Measurements from ENCODE around the gene ATP6V0E1. TPM values are rescaled to one million over a fixed set of nuclear protein-coding genes. Genes with fewer than 3 reads are reported as not detected.
"Not testable (repeated sequence)": the region's sequence is repeated elsewhere in the genome, so short reads cannot be mapped to it uniquely, and the experiment has no call there.

Gene ATP6V0E1
- total RNA-seq, 2 donors from 2014 or later: 41.2 to 68.7 TPM

- intact Hi-C loops (cut with DNase I): no loop called here
- WGBS, 2 donors: 10 to 12% methylated on average over 5 of the region's 5 CpGs
- TF ChIP-seq POLR2A (IDR thresholded peaks at IDR 0.05) (no peak), CTCF (IDR thresholded peaks at IDR 0.05) (no peak)
- H3K27me3 ChIP-seq: no peaks in the 10 kb centered on the region
- no peaks in the 10 kb centered on the region for H3K36me3 ChIP-seq (replicated peaks in 1 of 2; ENCODE audit: insufficient read depth in 1 of 2, low read depth in 2 of 2)
- DNase-seq: peak in 1 of 4 donors; percentile 13
- ATAC-seq: no peak
- no peaks in the 10 kb centered on the region for H3K9me3 ChIP-seq
- H3K4me1 ChIP-seq: peaks cover 28% of the 10 kb centered on the region
- no peak overlapping the region for H3K4me3 ChIP-seq
- peak overlapping the region in 2 of 4 donors; percentile 46 to 56 for H3K27ac ChIP-seq
Measured at GRCh38 chr5:173029499-173029921, 45.9 kb downstream of the ATP6V0E1 start.

GRCh38 chr5:173032096-173032495 is 48.5 kb downstream of the ATP6V0E1 start:
- H3K9me3 ChIP-seq; ATAC-seq; H3K4me3 ChIP-seq; H3K27me3 ChIP-seq; H3K27ac ChIP-seq; DNase-seq; intact Hi-C loops (cut with DNase I); H3K36me3 ChIP-seq (replicated peaks in 1 of 2; ENCODE audit: insufficient read depth in 1 of 2, low read depth in 2 of 2): not testable (repeated sequence)
- H3K4me1 ChIP-seq: peaks cover 28% of the 10 kb centered on the region
- 96 to 100% methylated on average over 3 of the region's 3 CpGs for WGBS, 2 donors

- no peak for ATAC-seq
- Histone ChIP-seq H3K36me3 (replicated peaks in 1 of 2; ENCODE audit: insufficient read depth in 1 of 2, low read depth in 2 of 2) (peaks cover 0 to 2% of the 10 kb centered on the region in 2 donors), H3K4me1 (peaks cover 27% of the 10 kb centered on the region), H3K27ac (no peak overlapping the region), H3K4me3 (no peak overlapping the region), H3K9me3 (no peaks in the 10 kb centered on the region), H3K27me3 (no peaks in the 10 kb centered on the region)
- 95 to 97% methylated on average over 3 of the region's 3 CpGs for WGBS, 2 donors
- TF ChIP-seq POLR2A (IDR thresholded peaks at IDR 0.05) (no peak), CTCF (IDR thresholded peaks at IDR 0.05) (no peak)
- no peak for DNase-seq
- intact Hi-C loops (cut with DNase I): no loop called here
Measured at GRCh38 chr5:173032730-173033129, 49.2 kb downstream of the ATP6V0E1 start.

GRCh38 chr5:173033923-173034322 is 50.4 kb downstream of the ATP6V0E1 start:
- H3K27ac ChIP-seq: no peak overlapping the region
- ATAC-seq: no peak
- H3K4me1 ChIP-seq: peaks cover 17% of the 10 kb centered on the region
- no peak overlapping the region for H3K4me3 ChIP-seq
- peaks cover 0 to 2% of the 10 kb centered on the region in 2 donors for H3K36me3 ChIP-seq (replicated peaks in 1 of 2; ENCODE audit: insufficient read depth in 1 of 2, low read depth in 2 of 2)
- H3K27me3 ChIP-seq: no peaks in the 10 kb centered on the region
- intact Hi-C loops (cut with DNase I): no loop called here
- 65 to 77% methylated on average over 6 of the region's 6 CpGs for WGBS, 2 donors
- TF ChIP-seq CTCF (IDR thresholded peaks at IDR 0.05) (no peak), POLR2A (IDR thresholded peaks at IDR 0.05) (no peak)
- DNase-seq: no peak
- no peaks in the 10 kb centered on the region for H3K9me3 ChIP-seq

GRCh38 chr5:173035904-173036707 is 52.5 kb downstream of the ATP6V0E1 start:
- Histone ChIP-seq H3K4me1 (no peaks in the 10 kb centered on the region), H3K27ac (peak overlapping the region in 3 of 4 donors; percentile 11 to 46 (median 24)), H3K9me3 (no peaks in the 10 kb centered on the region), H3K27me3 (no peaks in the 10 kb centered on the region), H3K4me3 (no peak overlapping the region), H3K36me3 (replicated peaks in 1 of 2; ENCODE audit: insufficient read depth in 1 of 2, low read depth in 2 of 2) (peaks cover 0 to 2% of the 10 kb centered on the region in 2 donors)
- no peak for TF ChIP-seq POLR2A (IDR thresholded peaks at IDR 0.05)
- WGBS, 2 donors: 86 to 92% methylated on average over 24 of the region's 24 CpGs
- DNase-seq: no peak
- intact Hi-C loops (cut with DNase I): no loop called here
- no peak for ATAC-seq

Measured in body of pancreas (tissue), 4 donors.